BJ (cell line): Measurements from ENCODE around the gene CPLX1. TPM values are rescaled to one million over a fixed set of nuclear protein-coding genes. Genes with fewer than 3 reads are reported as not detected.

ENCODE experiments used
- CTCF ChIA-PET: fragments of 350-600 bp; formaldehyde crosslinking; extraction: SDS; loops from one replicate; lab custom pipeline; 2021; ENCODE audit warnings: antibody characterized with exemption, inconsistent platforms; lab: Yijun Ruan, JAX
- POLR2A ChIA-PET: fragments of 300-600 bp; sonication (Branson Sonifier 250); formaldehyde crosslinking; extraction: SDS; loops from one replicate; lab custom pipeline; 2021; ENCODE audit warnings: antibody characterized with exemption; lab: Charles Lee
- DNase-seq: peaks from one replicate; pipeline ENCODE4 v3.0.0-alpha.2; 2011; ENCODE audit warnings: low read depth
- H3K27me3 ChIP-seq: 2 replicates; pipeline ENCODE4 v1.6.0; 2011; ENCODE audit warnings: low read length; ENCODE audit not compliant: control insufficient read depth, insufficient read depth
- H3K36me3 ChIP-seq: 2 replicates; pipeline ENCODE4 v1.5.1; 2011; ENCODE audit warnings: low read length; ENCODE audit not compliant: control insufficient read depth, insufficient read depth
- H3K4me3 ChIP-seq: 2 replicates; pipeline ENCODE4 v1.5.1; 2011; ENCODE audit warnings: low read depth, mild to moderate bottlenecking, control low read depth, low read length
- CTCF ChIP-seq: IDR thresholded peaks from 2 replicates; pipeline ENCODE4 v1.5.1; 2011; ENCODE audit warnings: low read depth, mild to moderate bottlenecking, control low read depth, inconsistent platforms, low read length, moderate library complexity; ENCODE audit not compliant: insufficient read depth
- polyA plus RNA-seq: library from polyadenylated mRNA; depleted of rRNA; stranded (reverse); fragments of >200 nt; gene quantifications from 2 replicates; pipeline ENCODE4 v1.2.3, GENCODE V29; 2011

The CPLX1 gene
- polyA plus RNA-seq, 1 experiment = 0.15 TPM

- TF ChIP-seq CTCF = no peak
- DNase-seq = no peak
- Histone ChIP-seq H3K36me3 (peaks cover 20% of the 10 kb centered on the region), H3K4me3 (no peak overlapping the region), H3K27me3 (no peaks in the 10 kb centered on the region)
- POLR2A ChIA-PET = no interaction called here
- CTCF ChIA-PET = interaction anchor here (1.6 kb wide), 1 partner anchor 31 kb away, joined by 6 read pairs; no protein-coding TSS in a partner anchor
Measured at GRCh38 chr4:773214-773613, 52.7 kb downstream of the CPLX1 start.

DNA sequence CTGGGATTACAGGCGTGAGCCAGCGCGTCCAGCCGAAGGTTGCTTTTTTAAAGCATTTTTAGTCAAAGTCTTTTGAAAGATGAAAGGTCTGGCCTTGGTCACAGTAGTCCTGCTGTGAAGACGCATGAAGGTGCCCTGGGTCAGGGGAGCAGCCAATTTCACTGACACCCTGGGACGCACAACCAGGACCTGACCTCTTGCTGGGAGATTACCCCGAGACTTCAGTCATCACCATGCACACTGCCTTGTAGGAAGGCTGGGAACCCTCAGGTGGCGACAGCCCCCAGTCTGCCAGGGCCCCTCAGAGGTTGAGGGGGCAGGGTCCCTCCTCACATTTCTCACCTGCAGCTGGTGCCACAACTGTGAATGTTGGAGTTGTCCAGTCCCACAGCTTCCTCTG, 53.2 kb downstream of the CPLX1 start:
- no peak overlapping the region for H3K4me3 ChIP-seq
- ChIA-PET CTCF (no interaction called here), POLR2A (no interaction called here)
- peaks cover 23% of the 10 kb centered on the region for H3K36me3 ChIP-seq
- H3K27me3 ChIP-seq = no peaks in the 10 kb centered on the region
- DNase-seq = no peak
- no peak for TF ChIP-seq CTCF

DNA sequence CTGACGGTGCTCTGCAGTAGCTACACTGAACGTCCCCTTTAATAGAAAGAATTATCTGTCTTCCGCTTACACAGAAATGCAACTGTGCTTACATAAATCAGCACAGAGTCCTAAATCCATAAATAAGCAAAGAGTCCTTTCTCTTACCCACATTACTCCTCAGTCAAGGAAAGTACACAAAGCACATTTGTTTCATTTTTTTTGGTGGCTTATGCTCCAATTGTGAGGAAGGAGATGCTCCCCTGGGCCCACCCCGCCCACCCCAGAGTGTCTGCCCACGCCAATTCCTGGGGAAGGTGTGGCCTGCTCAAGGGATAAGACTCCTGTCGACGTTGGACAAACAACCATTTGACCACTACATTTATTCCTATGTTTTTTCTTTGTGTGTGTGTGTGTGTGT, 53.8 kb downstream of the CPLX1 start:
- Histone ChIP-seq H3K4me3 (no peak overlapping the region), H3K36me3 (peaks cover 23% of the 10 kb centered on the region), H3K27me3 (no peaks in the 10 kb centered on the region)
- CTCF ChIA-PET = no interaction called here
- no peak for TF ChIP-seq CTCF
- POLR2A ChIA-PET = no interaction called here
- no peak for DNase-seq

GRCh38 chr4:771464-771863, 54.5 kb downstream of the CPLX1 start:
- CTCF ChIA-PET = interaction anchor here (1.0 to 2.0 kb wide), 2 partner anchors 28 to 57 kb away, joined by 3 to 4 read pairs; no protein-coding TSS in a partner anchor
- Histone ChIP-seq H3K4me3 (no peak overlapping the region), H3K27me3 (no peaks in the 10 kb centered on the region), H3K36me3 (peaks cover 25% of the 10 kb centered on the region)
- POLR2A ChIA-PET = no interaction called here
- no peak for TF ChIP-seq CTCF
- DNase-seq = no peak

DNA sequence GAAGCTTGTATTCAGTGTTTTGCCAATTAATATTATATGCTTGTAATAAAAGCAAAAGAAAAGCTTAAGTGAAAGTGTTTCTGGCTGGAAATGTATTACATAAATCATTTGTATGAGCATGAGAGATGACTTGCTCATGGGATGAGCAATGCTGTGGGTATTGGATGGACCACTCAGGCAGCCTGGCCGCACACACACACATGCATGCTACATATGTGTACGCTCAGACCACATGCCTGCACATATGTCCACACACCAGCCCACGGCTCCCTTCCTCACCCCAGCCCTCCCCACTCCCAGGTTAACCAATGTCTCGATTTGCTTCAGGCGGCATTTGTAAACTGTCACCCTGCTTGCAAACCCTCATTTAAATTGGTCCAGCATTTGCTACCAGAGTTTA, 55.9 kb downstream of the CPLX1 start:
- POLR2A ChIA-PET = no interaction called here
- TF ChIP-seq CTCF = no peak
- no peak overlapping the region for H3K4me3 ChIP-seq
- DNase-seq = no peak
- H3K36me3 ChIP-seq = peaks cover 25% of the 10 kb centered on the region
- no peaks in the 10 kb centered on the region for H3K27me3 ChIP-seq
- CTCF ChIA-PET = interaction anchor here (2.0 kb wide), 1 partner anchor 27 kb away, joined by 4 read pairs; no protein-coding TSS in a partner anchor
